ENCODE results near the gene MAP1A.

MAP1A gene

GRCh38 chr15:43517354-43518196 lies at the start of gene MAP1A:
Gene MAP1A, plus strand, starts transcription at chr15:43517608. Its CDS starts 3,866 bp downstream, at chr15:43521474.
- in situ Hi-C loops (cut with MboI; ENCODE audit: low sequenced_read_pairs): no loop called here

GRCh38 chr15:43469867-43470266 lies 47.5 kb upstream of the MAP1A start:
- in situ Hi-C loops (cut with MboI; ENCODE audit: low sequenced_read_pairs): no loop called here

- in situ Hi-C loops (cut with MboI; ENCODE audit: low sequenced_read_pairs): no loop called here
Observed at GRCh38 chr15:43471975-43472374, 45.4 kb upstream of the MAP1A start.

GRCh38 chr15:43473885-43474284 lies 43.5 kb upstream of the MAP1A start:
- in situ Hi-C loops (cut with MboI; ENCODE audit: low sequenced_read_pairs): no loop called here

- in situ Hi-C loops (cut with MboI; ENCODE audit: low sequenced_read_pairs): no loop called here
Observed at GRCh38 chr15:43483297-43484128, 33.9 kb upstream of the MAP1A start.

- in situ Hi-C loops (cut with MboI; ENCODE audit: low sequenced_read_pairs): no loop called here
Observed at GRCh38 chr15:43484455-43484854, 33.0 kb upstream of the MAP1A start.

- in situ Hi-C loops (cut with MboI; ENCODE audit: low sequenced_read_pairs): no loop called here
Observed at GRCh38 chr15:43487271-43487895, 30.0 kb upstream of the MAP1A start.

- in situ Hi-C loops (cut with MboI; ENCODE audit: low sequenced_read_pairs): no loop called here
Observed at GRCh38 chr15:43488790-43489189, 28.6 kb upstream of the MAP1A start.

GRCh38 chr15:43489191-43489590 lies 28.2 kb upstream of the MAP1A start:
- in situ Hi-C loops (cut with MboI; ENCODE audit: low sequenced_read_pairs): no loop called here

GRCh38 chr15:43492266-43492665 lies 25.1 kb upstream of the MAP1A start:
- in situ Hi-C loops (cut with MboI; ENCODE audit: low sequenced_read_pairs): no loop called here

- in situ Hi-C loops (cut with MboI; ENCODE audit: low sequenced_read_pairs): no loop called here
Observed at GRCh38 chr15:43492673-43493601, 24.5 kb upstream of the MAP1A start, which contains the start of gene TP53BP1. Gene TP53BP1, minus strand, starts transcription at chr15:43493156. Its CDS starts 113 bp downstream, at chr15:43493043.

- in situ Hi-C loops (cut with MboI; ENCODE audit: low sequenced_read_pairs): no loop called here
Observed at GRCh38 chr15:43493703-43494472, 23.5 kb upstream of the MAP1A start.

- in situ Hi-C loops (cut with MboI; ENCODE audit: low sequenced_read_pairs): no loop called here
Observed at GRCh38 chr15:43498990-43499389, 18.4 kb upstream of the MAP1A start.

- in situ Hi-C loops (cut with MboI; ENCODE audit: low sequenced_read_pairs): no loop called here
Observed at GRCh38 chr15:43499635-43500034, 17.8 kb upstream of the MAP1A start.

GRCh38 chr15:43505738-43506137 lies 11.7 kb upstream of the MAP1A start:
- in situ Hi-C loops (cut with MboI; ENCODE audit: low sequenced_read_pairs): no loop called here

GRCh38 chr15:43508421-43508820 lies 9.0 kb upstream of the MAP1A start:
- in situ Hi-C loops (cut with MboI; ENCODE audit: low sequenced_read_pairs): no loop called here

- in situ Hi-C loops (cut with MboI; ENCODE audit: low sequenced_read_pairs): no loop called here
Observed at GRCh38 chr15:43508991-43509659, 8.3 kb upstream of the MAP1A start.

GRCh38 chr15:43509660-43510199 lies 7.7 kb upstream of the MAP1A start:
- in situ Hi-C loops (cut with MboI; ENCODE audit: low sequenced_read_pairs): no loop called here

Data from hTERT RPE-1 (cell line).